ENCODE measurements around the gene TCEA3. TPM values are rescaled to one million over a fixed set of nuclear protein-coding genes. Genes with fewer than 3 reads are reported as not detected.

Gene TCEA3
- total RNA-seq, 4 donors from 2014 or later: 64.6 to 125 (median 104) TPM

GRCh38 chr1:23438545-23438944 is 14.0 kb upstream of the TCEA3 start:
- H3K4me1 ChIP-seq: peaks cover 0 to 17% (median 0%) of the 10 kb centered on the region in 4 donors
- H3K4me3 ChIP-seq: no peak overlapping the region
- no peaks in the 10 kb centered on the region for H3K9me3 ChIP-seq
- H3K27ac ChIP-seq: no peak overlapping the region
- no peaks in the 10 kb centered on the region for H3K36me3 ChIP-seq
- TF ChIP-seq CTCF (IDR thresholded peaks at IDR 0.05): no peak
- no peak for TF ChIP-seq POLR2A (IDR thresholded peaks at IDR 0.05)
- no peaks in the 10 kb centered on the region for H3K27me3 ChIP-seq
- no peak for DNase-seq

GRCh38 chr1:23437355-23437664 is 12.8 kb upstream of the TCEA3 start:
- Histone ChIP-seq H3K27ac (peak overlapping the region in 1 of 4 donors; percentile 69), H3K27me3 (no peaks in the 10 kb centered on the region), H3K4me1 (peaks cover 0 to 17% (median 0%) of the 10 kb centered on the region in 4 donors), H3K4me3 (no peak overlapping the region), H3K36me3 (peaks cover 0 to 4% (median 0%) of the 10 kb centered on the region in 3 donors), H3K9me3 (no peaks in the 10 kb centered on the region)
- TF ChIP-seq CTCF (IDR thresholded peaks at IDR 0.05) (no peak), POLR2A (IDR thresholded peaks at IDR 0.05) (no peak)
- DNase-seq: no peak

GRCh38 chr1:23436520-23437354 is 12.2 kb upstream of the TCEA3 start:
- Histone ChIP-seq H3K4me1 (peaks cover 0 to 17% (median 0%) of the 10 kb centered on the region in 4 donors), H3K27ac (peak overlapping the region in 2 of 4 donors; percentile 53 to 69), H3K4me3 (peak overlapping the region in 1 of 4 donors; percentile 12), H3K9me3 (no peaks in the 10 kb centered on the region), H3K36me3 (peaks cover 0 to 5% (median 0%) of the 10 kb centered on the region in 3 donors), H3K27me3 (no peaks in the 10 kb centered on the region)
- TF ChIP-seq CTCF (IDR thresholded peaks at IDR 0.05): no peak
- no peak for TF ChIP-seq POLR2A (IDR thresholded peaks at IDR 0.05)
- peak; percentile 22 to 91 (median 84) for DNase-seq

- no peak for TF ChIP-seq CTCF (IDR thresholded peaks at IDR 0.05)
- TF ChIP-seq POLR2A (IDR thresholded peaks at IDR 0.05): no peak
- Histone ChIP-seq H3K36me3 (peaks cover 0 to 14% (median 0%) of the 10 kb centered on the region in 3 donors), H3K27me3 (no peaks in the 10 kb centered on the region), H3K4me1 (peaks cover 0 to 17% (median 0%) of the 10 kb centered on the region in 4 donors), H3K27ac (no peak overlapping the region), H3K4me3 (no peak overlapping the region), H3K9me3 (no peaks in the 10 kb centered on the region)
- no peak for DNase-seq
Measured at GRCh38 chr1:23434260-23434775, 9.8 kb upstream of the TCEA3 start.

GRCh38 chr1:23433122-23433521 is 8.6 kb upstream of the TCEA3 start:
- TF ChIP-seq POLR2A (IDR thresholded peaks at IDR 0.05): no peak
- no peak for TF ChIP-seq CTCF (IDR thresholded peaks at IDR 0.05)
- no peak overlapping the region for H3K4me3 ChIP-seq
- H3K36me3 ChIP-seq: peaks cover 0 to 14% (median 0%) of the 10 kb centered on the region in 3 donors
- H3K9me3 ChIP-seq: no peaks in the 10 kb centered on the region
- DNase-seq: no peak
- peaks cover 0 to 17% (median 0%) of the 10 kb centered on the region in 4 donors for H3K4me1 ChIP-seq
- H3K27ac ChIP-seq: no peak overlapping the region
- no peaks in the 10 kb centered on the region for H3K27me3 ChIP-seq
